ENCODE results near the gene PDE11A. TPM values are rescaled to one million over a fixed set of nuclear protein-coding genes. Genes with fewer than 3 reads are reported as not detected.
"Not testable (repeated sequence)": the region's sequence is repeated elsewhere in the genome, so short reads cannot be mapped to it uniquely, and the experiment has no call there.

PDE11A gene
- total RNA-seq, 4 donors from 2014 or later = 0.12 TPM; not detected in 3

- no peaks in the 10 kb centered on the region for H3K27me3 ChIP-seq
- H3K4me1 ChIP-seq = no peaks in the 10 kb centered on the region
- 52 to 54% methylated on average over 2 of the region's 2 CpGs for WGBS, 2 donors
- no peak for TF ChIP-seq POLR2A (IDR thresholded peaks at IDR 0.05)
- no peak for TF ChIP-seq CTCF (IDR thresholded peaks at IDR 0.05)
- no peak for DNase-seq
- no peak overlapping the region for H3K27ac ChIP-seq
- no peak overlapping the region for H3K4me3 ChIP-seq
- H3K9me3 ChIP-seq = no peaks in the 10 kb centered on the region
- intact Hi-C loops (cut with DNase I) = no loop called here
- no peaks in the 10 kb centered on the region for H3K36me3 ChIP-seq
Measured at GRCh38 chr2:178057179-178057680, 15.3 kb downstream of the PDE11A start.

GRCh38 chr2:178056345-178056744, 16.2 kb downstream of the PDE11A start:
- 70 to 86% methylated on average over 1 of the region's 1 CpG for WGBS, 2 donors
- TF ChIP-seq POLR2A (IDR thresholded peaks at IDR 0.05) (no peak), CTCF (IDR thresholded peaks at IDR 0.05) (no peak)
- H3K36me3 ChIP-seq = no peaks in the 10 kb centered on the region
- H3K9me3 ChIP-seq = no peaks in the 10 kb centered on the region
- intact Hi-C loops (cut with DNase I) = no loop called here
- no peak overlapping the region for H3K4me3 ChIP-seq
- no peak overlapping the region for H3K27ac ChIP-seq
- H3K4me1 ChIP-seq = no peaks in the 10 kb centered on the region
- no peak for DNase-seq
- no peaks in the 10 kb centered on the region for H3K27me3 ChIP-seq

- H3K4me1 ChIP-seq; intact Hi-C loops (cut with DNase I); DNase-seq; H3K27ac ChIP-seq; H3K4me3 ChIP-seq; H3K36me3 ChIP-seq; H3K27me3 ChIP-seq; H3K9me3 ChIP-seq: not testable (repeated sequence)
- WGBS, 2 donors = 47 to 82% methylated on average over 2 of the region's 2 CpGs
Measured at GRCh38 chr2:178051257-178051656, 21.3 kb downstream of the PDE11A start.

GRCh38 chr2:178047391-178047790, 25.2 kb downstream of the PDE11A start:
- Histone ChIP-seq H3K9me3 (no peaks in the 10 kb centered on the region), H3K4me1 (no peaks in the 10 kb centered on the region), H3K27me3 (no peaks in the 10 kb centered on the region), H3K27ac (no peak overlapping the region), H3K4me3 (no peak overlapping the region), H3K36me3 (no peaks in the 10 kb centered on the region)
- TF ChIP-seq CTCF (IDR thresholded peaks at IDR 0.05) (no peak), POLR2A (IDR thresholded peaks at IDR 0.05) (no peak)
- intact Hi-C loops (cut with DNase I) = no loop called here
- no peak for DNase-seq
- 72 to 85% methylated on average over 2 of the region's 2 CpGs for whole genome bisulfite sequencing, 2 donors

- TF ChIP-seq POLR2A (IDR thresholded peaks at IDR 0.05) (no peak), CTCF (IDR thresholded peaks at IDR 0.05) (no peak)
- 56 to 82% methylated on average over 1 of the region's 1 CpG for WGBS, 2 donors
- intact Hi-C loops (cut with DNase I) = no loop called here
Measured at GRCh38 chr2:178044836-178045235, 27.7 kb downstream of the PDE11A start.

GRCh38 chr2:178043266-178043665, 29.3 kb downstream of the PDE11A start:
- no peak for TF ChIP-seq CTCF (IDR thresholded peaks at IDR 0.05)
- TF ChIP-seq POLR2A (IDR thresholded peaks at IDR 0.05) = no peak
- Histone ChIP-seq H3K4me3 (no peak overlapping the region), H3K4me1 (no peaks in the 10 kb centered on the region), H3K27me3 (no peaks in the 10 kb centered on the region), H3K27ac (no peak overlapping the region), H3K9me3 (no peaks in the 10 kb centered on the region), H3K36me3 (no peaks in the 10 kb centered on the region)
- 86 to 93% methylated on average over 1 of the region's 1 CpG for WGBS, 2 donors
- intact Hi-C loops (cut with DNase I) = no loop called here
- DNase-seq = no peak

More at GRCh38 chr2:178044836-178045235, 27.7 kb downstream of the PDE11A start:
- no peak for DNase-seq
- no peaks in the 10 kb centered on the region for H3K9me3 ChIP-seq
- no peaks in the 10 kb centered on the region for H3K36me3 ChIP-seq
- H3K4me3 ChIP-seq = no peak overlapping the region
- no peaks in the 10 kb centered on the region for H3K27me3 ChIP-seq
- no peaks in the 10 kb centered on the region for H3K4me1 ChIP-seq
- H3K27ac ChIP-seq = no peak overlapping the region

- DNase-seq; H3K4me3 ChIP-seq; H3K9me3 ChIP-seq; intact Hi-C loops (cut with DNase I); H3K4me1 ChIP-seq; H3K27me3 ChIP-seq; H3K27ac ChIP-seq; H3K36me3 ChIP-seq: not testable (repeated sequence)
Measured at GRCh38 chr2:178033583-178033982, 39.0 kb downstream of the PDE11A start.

Measured in esophagus squamous epithelium (tissue), 5 donors.